22Rv1 (cell line): Measurements from ENCODE around the gene SRMS.

Experiments
- ZFX ChIP-seq: fragments of 450-650 bp; IDR thresholded peaks from 2 replicates; pipeline ENCODE4 v1.6.1; 2017; ENCODE audit warnings: antibody characterized with exemption, borderline replicate concordance
- TF ChIP-seq, protein P1 (sequence below): fragments of 450-650 bp; IDR thresholded peaks from 2 replicates; pipeline ENCODE4 v1.5.1; 2017; ENCODE audit warnings: mild to moderate bottlenecking

DNA sequence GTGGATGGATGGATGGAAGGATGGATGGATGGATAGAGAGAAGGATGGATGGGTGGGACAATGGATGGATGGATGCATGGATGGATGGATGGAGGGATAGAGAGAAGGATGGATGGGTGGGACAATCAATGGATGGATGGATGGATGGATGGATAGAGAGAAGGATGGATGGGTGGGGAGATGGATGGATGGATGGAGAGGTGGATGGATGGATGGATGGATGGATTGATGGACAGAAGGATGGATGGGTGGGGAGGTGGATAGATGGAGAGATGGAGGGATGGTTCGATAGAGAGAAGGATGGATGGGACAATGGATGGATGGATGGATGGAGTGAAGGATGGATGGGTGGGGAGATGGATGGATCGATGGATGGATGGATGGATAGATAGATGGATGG lies 55.0 kb downstream of the SRMS start:
- TF ChIP-seq, protein P1, sequence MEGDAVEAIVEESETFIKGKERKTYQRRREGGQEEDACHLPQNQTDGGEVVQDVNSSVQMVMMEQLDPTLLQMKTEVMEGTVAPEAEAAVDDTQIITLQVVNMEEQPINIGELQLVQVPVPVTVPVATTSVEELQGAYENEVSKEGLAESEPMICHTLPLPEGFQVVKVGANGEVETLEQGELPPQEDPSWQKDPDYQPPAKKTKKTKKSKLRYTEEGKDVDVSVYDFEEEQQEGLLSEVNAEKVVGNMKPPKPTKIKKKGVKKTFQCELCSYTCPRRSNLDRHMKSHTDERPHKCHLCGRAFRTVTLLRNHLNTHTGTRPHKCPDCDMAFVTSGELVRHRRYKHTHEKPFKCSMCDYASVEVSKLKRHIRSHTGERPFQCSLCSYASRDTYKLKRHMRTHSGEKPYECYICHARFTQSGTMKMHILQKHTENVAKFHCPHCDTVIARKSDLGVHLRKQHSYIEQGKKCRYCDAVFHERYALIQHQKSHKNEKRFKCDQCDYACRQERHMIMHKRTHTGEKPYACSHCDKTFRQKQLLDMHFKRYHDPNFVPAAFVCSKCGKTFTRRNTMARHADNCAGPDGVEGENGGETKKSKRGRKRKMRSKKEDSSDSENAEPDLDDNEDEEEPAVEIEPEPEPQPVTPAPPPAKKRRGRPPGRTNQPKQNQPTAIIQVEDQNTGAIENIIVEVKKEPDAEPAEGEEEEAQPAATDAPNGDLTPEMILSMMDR = no peak
- TF ChIP-seq ZFX = no peak
